Neuronal stem cell (in vitro differentiated cells): ENCODE results near the gene TMED9.
A peak's percentile ranks its signal among the peaks of the same experiment; 100 is the strongest.

Experiments used
- DNase-seq: peaks from one replicate; pipeline ENCODE4 v3.0.0-alpha.2; 2013; ENCODE audit warnings: low spot score
- H2AFZ ChIP-seq: one replicate; pipeline ENCODE4 v1.6.1; 2013; ENCODE audit warnings: mild to moderate bottlenecking, low read length, inconsistent platforms
- H2AK5ac ChIP-seq: 2 replicates; pipeline ENCODE4 v1.6.1; 2013; ENCODE audit warnings: low read depth, mild to moderate bottlenecking, inconsistent platforms, low read length, moderate library complexity, mixed read lengths
- H2BK120ac ChIP-seq: 2 replicates; pipeline ENCODE4 v1.6.1; 2013; ENCODE audit warnings: low read depth, mild to moderate bottlenecking, inconsistent platforms, low read length, moderate library complexity, mixed read lengths
- H2BK12ac ChIP-seq: one replicate; pipeline ENCODE4 v1.6.1; 2013; ENCODE audit warnings: low read length, inconsistent platforms
- H2BK15ac ChIP-seq: 2 replicates; pipeline ENCODE4 v1.6.1; 2013; ENCODE audit warnings: mild to moderate bottlenecking, low read length, inconsistent platforms, mixed read lengths
- H2BK5ac ChIP-seq: one replicate; pipeline ENCODE4 v1.6.1; 2013; ENCODE audit warnings: inconsistent platforms, mild to moderate bottlenecking, low read length, moderate library complexity
- H3K14ac ChIP-seq: one replicate; pipeline ENCODE4 v1.6.1; 2013; ENCODE audit warnings: low read length, inconsistent platforms
- H3K18ac ChIP-seq: 2 replicates; pipeline ENCODE4 v1.6.1; 2013; ENCODE audit warnings: low read length, inconsistent platforms
- H3K23ac ChIP-seq: 2 replicates; pipeline ENCODE4 v1.6.1; 2013; ENCODE audit warnings: low read depth, mild to moderate bottlenecking, mixed read lengths, low read length, inconsistent platforms; ENCODE audit not compliant: poor library complexity
- H3K27ac ChIP-seq: replicated peaks from 3 replicates; pipeline ENCODE4 v1.5.1; 2013; ENCODE audit warnings: low read length, inconsistent platforms
- H3K27me3 ChIP-seq, 3 experiments: 2 replicates each; pipeline ENCODE4 v1.6.1; 2013; ENCODE audit warnings: low read length in 3 of 3, mild to moderate bottlenecking in 2 of 3, inconsistent platforms in 1 of 3, low read depth in 1 of 3, mixed read lengths in 1 of 3, moderate library complexity in 1 of 3; ENCODE audit not compliant: control insufficient read depth in 3 of 3, insufficient read depth in 3 of 3
- H3K36me3 ChIP-seq, 2 donors: replicated peaks in 1 of 2; 2 replicates each; pipeline ENCODE4 v1.6.1; 2013; ENCODE audit warnings: low read length in 2 of 2; ENCODE audit not compliant: control insufficient read depth in 2 of 2, insufficient read depth in 2 of 2
- H3K4ac ChIP-seq: 2 replicates; pipeline ENCODE4 v1.6.1; 2013; ENCODE audit warnings: inconsistent platforms, mild to moderate bottlenecking, low read length, moderate library complexity
- H3K4me1 ChIP-seq, 2 donors: 1 replicate in 1 of 2; 2 replicates in 1 of 2; pipeline ENCODE4 v1.6.1; 2013; ENCODE audit warnings: low read length in 2 of 2, low read depth in 1 of 2; ENCODE audit not compliant: control insufficient read depth in 2 of 2, insufficient read depth in 1 of 2
- H3K4me2 ChIP-seq: one replicate; pipeline ENCODE4 v1.6.1; 2013; ENCODE audit warnings: mild to moderate bottlenecking, low read length, inconsistent platforms; ENCODE audit not compliant: insufficient read depth, poor library complexity, severe bottlenecking
- H3K4me3 ChIP-seq, 2 donors: 2 replicates each; pipeline ENCODE4 v1.5.1; 2013; ENCODE audit warnings: low read length in 2 of 2, mild to moderate bottlenecking in 2 of 2, inconsistent platforms in 1 of 2, moderate library complexity in 1 of 2
- H3K79me1 ChIP-seq: one replicate; pipeline ENCODE4 v1.6.1; 2013; ENCODE audit warnings: low read depth, mild to moderate bottlenecking, inconsistent platforms, low read length, moderate library complexity
- H3K9ac ChIP-seq: one replicate; pipeline ENCODE4 v1.6.1; 2013; ENCODE audit warnings: mild to moderate bottlenecking, low read depth, low read length, inconsistent platforms; ENCODE audit not compliant: poor library complexity
- H3K9me3 ChIP-seq, 2 donors: replicated peaks in 1 of 2; 2 replicates each; pipeline versions ENCODE3 to v1.6.1; 2013; ENCODE audit warnings: low read length in 2 of 2, mild to moderate bottlenecking in 2 of 2, inconsistent platforms in 1 of 2, low read depth in 1 of 2, mixed read lengths in 1 of 2, moderate library complexity in 1 of 2; ENCODE audit not compliant: control insufficient read depth in 2 of 2, insufficient read depth in 1 of 2
- H4K8ac ChIP-seq: one replicate; pipeline ENCODE4 v1.6.1; 2013; ENCODE audit warnings: low read depth, mild to moderate bottlenecking, inconsistent platforms, low read length, moderate library complexity
- H4K91ac ChIP-seq: one replicate; pipeline ENCODE4 v1.6.1; 2013; ENCODE audit warnings: low read length, low read depth, mild to moderate bottlenecking, inconsistent platforms; ENCODE audit not compliant: poor library complexity
- WGBS, 2 donors: extraction: QIAGEN DNeasy Blood & Tissue Kit; methylation state at CpG; one replicate each; pipeline ENCODE4 v1.1.7; 2013; ENCODE audit warnings: missing lambda C conversion rate in 2 of 2, mixed read lengths in 1 of 2; ENCODE audit not compliant: insufficient read length in 2 of 2, insufficient replicate concordance in 1 of 2; ENCODE audit errors: extremely low coverage in 2 of 2; 5-methylcytosine and 5-hydroxymethylcytosine counted together

Gene TMED9

DNA sequence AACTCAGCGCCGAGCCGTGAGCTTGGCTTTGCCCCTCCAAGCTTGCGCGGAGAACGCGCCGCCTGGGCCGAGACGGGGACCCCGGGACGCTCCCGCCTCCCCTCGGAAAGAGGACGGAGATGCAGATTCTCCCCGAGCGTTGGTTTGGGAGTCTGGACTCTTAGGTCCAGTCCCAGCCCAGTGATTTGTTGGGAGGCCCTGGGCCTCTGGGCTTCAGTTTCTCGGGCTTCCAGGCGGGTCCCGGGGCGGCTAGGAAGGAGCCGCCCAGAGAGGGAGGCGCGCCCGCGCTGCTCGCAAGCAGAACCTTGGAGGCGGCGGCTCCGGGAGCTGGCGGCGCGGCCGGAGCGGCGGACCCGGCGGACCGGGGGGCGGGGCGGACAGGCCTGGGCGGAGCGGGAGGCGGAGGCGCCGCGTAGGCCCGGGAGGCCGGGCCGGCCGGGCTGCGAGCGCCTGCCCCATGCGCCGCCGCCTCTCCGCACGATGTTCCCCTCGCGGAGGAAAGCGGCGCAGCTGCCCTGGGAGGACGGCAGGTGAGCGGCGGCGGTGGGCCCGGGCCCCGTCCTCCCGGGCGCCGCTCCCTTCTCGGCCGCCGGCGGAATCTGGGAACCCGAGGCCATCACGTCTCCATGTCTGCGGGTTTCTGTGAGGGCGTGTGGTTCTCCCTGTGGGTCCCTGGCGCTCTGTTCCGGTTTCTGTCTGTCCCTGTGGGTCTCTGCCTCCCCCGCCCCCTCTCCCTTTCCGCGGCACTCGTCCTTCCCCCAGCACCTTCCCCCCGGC, 7.9 kb downstream of the TMED9 start, which contains the start of gene B4GALT7:
Gene B4GALT7, plus strand, starts transcription at position 402 of the 777 bp plus-strand sequence. Its CDS starts 79 bp downstream, at position 481.
- peaks cover 3 to 5% of the 10 kb centered on the region in 2 donors for H3K4me1 ChIP-seq
- H4K8ac ChIP-seq, result no peak within 1 kb of the TSS
- no peaks in the 10 kb centered on the region for H3K27me3 ChIP-seq
- H2BK12ac ChIP-seq, result no peak within 1 kb of the TSS
- H3K9ac ChIP-seq, result peak within 1 kb of the TSS; percentile 87
- H3K18ac ChIP-seq, result peak within 1 kb of the TSS; percentile 89
- H2BK120ac ChIP-seq, result no peak within 1 kb of the TSS
- no peak within 1 kb of the TSS for H4K91ac ChIP-seq
- H3K14ac ChIP-seq, result peak within 1 kb of the TSS; percentile 59
- H3K23ac ChIP-seq, result peak within 1 kb of the TSS; percentile 22
- no peak within 1 kb of the TSS for H2BK15ac ChIP-seq
- DNase-seq, result peak; percentile 75
- peak within 1 kb of the TSS; percentile 81 to 98 for H3K4me3 ChIP-seq
- no peak within 1 kb of the TSS for H2AK5ac ChIP-seq
- H3K36me3 ChIP-seq, result peaks cover 14 to 21% of the 10 kb centered on the region in 2 donors
- H2AFZ ChIP-seq, result peak within 1 kb of the TSS; percentile 100
- H3K9me3 ChIP-seq, result no peaks in the 10 kb centered on the region
- no peak within 1 kb of the TSS for H3K4ac ChIP-seq
- no peak within 1 kb of the TSS for H3K27ac ChIP-seq
- H2BK5ac ChIP-seq, result no peak within 1 kb of the TSS
- H3K79me1 ChIP-seq, result no peaks in the 10 kb centered on the region
- peak within 1 kb of the TSS; percentile 94 for H3K4me2 ChIP-seq
- WGBS, 2 donors, result no CpG with 5 or more reads among the region's 86 CpGs

DNA sequence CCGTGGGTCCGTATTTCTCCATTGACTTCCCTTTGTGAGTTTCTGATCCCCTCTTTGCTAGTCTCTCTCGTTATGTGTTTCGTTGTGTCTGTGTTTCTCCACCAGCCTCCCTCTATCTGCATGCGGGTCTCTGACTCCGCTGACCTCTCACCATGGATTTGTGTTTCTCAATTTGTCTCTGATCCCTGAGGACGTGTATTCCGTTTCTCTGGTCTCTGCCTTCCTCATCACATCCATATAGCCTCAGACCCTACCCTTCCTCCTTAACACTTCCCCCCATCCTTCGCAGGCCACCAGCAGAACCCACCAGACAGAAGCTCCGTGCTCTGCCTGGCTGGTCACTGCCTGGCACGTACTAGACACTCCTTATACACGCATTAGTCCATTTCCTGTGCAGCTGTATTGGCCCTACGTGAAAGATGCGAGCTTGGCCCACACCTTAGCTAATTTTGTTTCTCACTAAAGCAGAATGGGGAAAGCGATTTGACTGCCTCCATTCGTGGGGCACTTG, 8.6 kb downstream of the TMED9 start:
- H4K8ac ChIP-seq, result no peak overlapping the region
- H3K27me3 ChIP-seq, result no peaks in the 10 kb centered on the region
- H3K4me2 ChIP-seq, result peak overlapping the region; percentile 94
- H2BK120ac ChIP-seq, result no peak overlapping the region
- H2BK5ac ChIP-seq, result no peak overlapping the region
- H3K79me1 ChIP-seq, result no peaks in the 10 kb centered on the region
- no peak overlapping the region for H4K91ac ChIP-seq
- H3K14ac ChIP-seq, result no peak overlapping the region
- H3K36me3 ChIP-seq, result peaks cover 13 to 21% of the 10 kb centered on the region in 2 donors
- H2AK5ac ChIP-seq, result no peak overlapping the region
- no peak overlapping the region for H2BK12ac ChIP-seq
- H2AFZ ChIP-seq, result peak overlapping the region; percentile 100
- peaks cover 3 to 5% of the 10 kb centered on the region in 2 donors for H3K4me1 ChIP-seq
- no peak overlapping the region for H3K4ac ChIP-seq
- peak overlapping the region; percentile 81 to 98 for H3K4me3 ChIP-seq
- WGBS, 2 donors, result no CpG with 5 or more reads among the region's 16 CpGs
- H3K9ac ChIP-seq, result peak overlapping the region; percentile 87
- no peak overlapping the region for H2BK15ac ChIP-seq
- no peak for DNase-seq
- peak overlapping the region; percentile 22 for H3K23ac ChIP-seq
- no peak overlapping the region for H3K27ac ChIP-seq
- H3K18ac ChIP-seq, result no peak overlapping the region
- no peaks in the 10 kb centered on the region for H3K9me3 ChIP-seq

DNA sequence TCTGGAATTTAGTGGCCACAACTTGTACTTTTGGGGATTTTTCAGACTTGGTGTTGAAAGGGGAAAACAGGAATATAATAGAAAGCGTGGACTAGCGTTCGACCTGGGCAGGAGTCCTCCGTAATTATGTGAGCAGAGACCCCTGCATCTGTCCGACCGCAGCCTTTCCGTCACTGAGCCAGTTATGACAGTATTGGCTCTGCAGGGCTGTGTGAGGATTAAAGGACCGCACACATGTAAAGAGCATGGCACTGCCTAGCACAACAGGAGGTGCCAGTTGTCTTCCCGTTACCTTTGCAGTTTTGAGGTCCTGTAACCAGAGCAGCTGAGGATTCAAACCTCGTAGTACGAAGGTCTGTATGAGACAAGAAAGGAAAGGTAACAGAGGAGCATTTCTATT, 9.1 kb downstream of the TMED9 start:
- Histone ChIP-seq H4K91ac (no peak overlapping the region), H3K36me3 (peaks cover 13 to 21% of the 10 kb centered on the region in 2 donors), H2BK15ac (no peak overlapping the region), H3K18ac (no peak overlapping the region), H3K79me1 (no peaks in the 10 kb centered on the region), H2AFZ (no peak overlapping the region), H3K9me3 (no peaks in the 10 kb centered on the region), H3K14ac (no peak overlapping the region), H2BK120ac (no peak overlapping the region), H2BK12ac (no peak overlapping the region), H3K27ac (no peak overlapping the region), H3K23ac (no peak overlapping the region), H3K4me3 (peak overlapping the region in 1 of 2 donors; percentile 81), H3K4me2 (no peak overlapping the region), H2BK5ac (no peak overlapping the region), H3K4ac (no peak overlapping the region), H3K9ac (no peak overlapping the region), H2AK5ac (no peak overlapping the region), H3K27me3 (no peaks in the 10 kb centered on the region), H4K8ac (no peak overlapping the region), H3K4me1 (peaks cover 3 to 5% of the 10 kb centered on the region in 2 donors)
- no CpG with 5 or more reads among the region's 11 CpGs for WGBS, 2 donors
- no peak for DNase-seq
